Left ventricle myocardium inferior (tissue), 1 donor: Measurements from ENCODE around the gene SLC39A11. TPM values are rescaled to one million over a fixed set of nuclear protein-coding genes. Genes with fewer than 3 reads are reported as not detected.
"Not testable (repeated sequence)": the region's sequence is repeated elsewhere in the genome, so short reads cannot be mapped to it uniquely, and the experiment has no call there.

Experiments used
- DNase-seq: peaks from one replicate; pipeline ENCODE4 v3.0.0-alpha.2; 2020
- H3K27ac ChIP-seq: fragments of 200-600 bp; replicated peaks from 2 replicates; pipeline ENCODE4 v1.8.0; 2021
- H3K27me3 ChIP-seq: fragments of 200-600 bp; 2 replicates; pipeline ENCODE4 v1.8.0; 2021; ENCODE audit warnings: low read depth
- H3K36me3 ChIP-seq: fragments of 200-600 bp; 2 replicates; pipeline ENCODE4 v1.8.0; 2021
- H3K4me1 ChIP-seq: fragments of 200-600 bp; 2 replicates; pipeline ENCODE4 v1.8.0; 2021
- H3K4me3 ChIP-seq: fragments of 200-600 bp; 2 replicates; pipeline ENCODE4 v1.8.0; 2021; ENCODE audit warnings: mild to moderate bottlenecking, moderate library complexity
- H3K9me3 ChIP-seq: fragments of 200-600 bp; replicated peaks from 2 replicates; pipeline ENCODE4 v1.8.0; 2021
- CTCF ChIP-seq: fragments of 200-600 bp; IDR thresholded peaks from 2 replicates; pipeline ENCODE4 v1.8.0; 2021; ENCODE audit warnings: antibody characterized with exemption, mild to moderate bottlenecking, borderline replicate concordance
- intact Hi-C: fragments of 100-400 bp; cut with micrococcal nuclease; formaldehyde crosslinking; loops from one replicate; pipeline ENCODE4 v1.11.0; 2022
- total RNA-seq: library from RNA; stranded (reverse); fragmentation: NEBNext Ultra II Directional; extraction: Animal tissue kit (Norgen Biotek cat#: 25700); gene quantifications from one replicate; pipeline ENCODE4 v1.2.1, GENCODE V29; 2021
- donor health status: DM: no; HTN: yes; CAD: no; lungs with severe emphysema.

SLC39A11 gene
- total RNA-seq, 1 donor from 2014 or later = 6.4 TPM

DNA sequence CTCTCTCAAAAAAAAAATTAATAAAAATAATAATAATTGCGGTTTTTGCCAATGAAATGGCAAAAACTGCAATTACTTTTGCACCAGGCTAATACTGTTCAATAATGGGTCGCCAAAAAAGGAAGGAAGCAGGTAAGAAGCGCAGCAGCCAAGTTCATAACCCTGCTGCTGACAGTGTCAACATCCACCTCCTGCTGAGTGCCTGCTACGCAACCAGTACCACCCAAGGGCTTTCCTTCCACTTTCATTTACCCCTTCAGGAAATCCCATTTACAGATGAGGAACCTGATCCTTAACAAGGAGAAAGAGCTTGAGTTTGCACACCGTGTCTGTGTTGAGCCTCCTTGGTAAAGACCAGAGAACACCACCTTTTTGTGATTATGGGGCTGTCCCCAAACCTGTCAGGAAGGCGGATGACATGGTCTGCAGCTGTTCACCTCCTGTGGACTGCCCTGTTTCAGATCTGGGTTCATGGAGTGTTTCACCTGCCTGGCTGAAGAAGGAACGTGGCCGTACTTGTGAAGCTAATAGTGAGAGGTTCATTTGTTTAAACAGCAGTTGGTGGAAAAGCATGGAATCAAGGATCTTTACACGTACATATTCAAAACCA, 378.0 kb downstream of the SLC39A11 start:
- intact Hi-C loops = no loop called here
- Histone ChIP-seq H3K9me3 (peaks cover 20% of the 10 kb centered on the region), H3K27ac (no peak overlapping the region), H3K4me3 (no peak overlapping the region), H3K36me3 (no peaks in the 10 kb centered on the region), H3K4me1 (no peaks in the 10 kb centered on the region), H3K27me3 (no peaks in the 10 kb centered on the region)
- no peak for DNase-seq
- no peak for TF ChIP-seq CTCF

GRCh38 chr17:72713701-72714100, 378.8 kb downstream of the SLC39A11 start:
- H3K4me3 ChIP-seq = no peak overlapping the region
- H3K9me3 ChIP-seq = peaks cover 20% of the 10 kb centered on the region
- no peaks in the 10 kb centered on the region for H3K4me1 ChIP-seq
- no peaks in the 10 kb centered on the region for H3K36me3 ChIP-seq
- TF ChIP-seq CTCF = no peak
- intact Hi-C loops = no loop called here
- no peak overlapping the region for H3K27ac ChIP-seq
- H3K27me3 ChIP-seq = no peaks in the 10 kb centered on the region
- no peak for DNase-seq

- intact Hi-C loops = no loop called here
- peaks cover 8% of the 10 kb centered on the region for H3K36me3 ChIP-seq
- H3K4me3 ChIP-seq = no peak overlapping the region
- H3K9me3 ChIP-seq = peaks cover 29% of the 10 kb centered on the region
- no peak for DNase-seq
- no peak for TF ChIP-seq CTCF
- H3K27me3 ChIP-seq = no peaks in the 10 kb centered on the region
- H3K4me1 ChIP-seq = no peaks in the 10 kb centered on the region
- H3K27ac ChIP-seq = no peak overlapping the region
Measured at GRCh38 chr17:72711521-72712310, 380.8 kb downstream of the SLC39A11 start.

DNA sequence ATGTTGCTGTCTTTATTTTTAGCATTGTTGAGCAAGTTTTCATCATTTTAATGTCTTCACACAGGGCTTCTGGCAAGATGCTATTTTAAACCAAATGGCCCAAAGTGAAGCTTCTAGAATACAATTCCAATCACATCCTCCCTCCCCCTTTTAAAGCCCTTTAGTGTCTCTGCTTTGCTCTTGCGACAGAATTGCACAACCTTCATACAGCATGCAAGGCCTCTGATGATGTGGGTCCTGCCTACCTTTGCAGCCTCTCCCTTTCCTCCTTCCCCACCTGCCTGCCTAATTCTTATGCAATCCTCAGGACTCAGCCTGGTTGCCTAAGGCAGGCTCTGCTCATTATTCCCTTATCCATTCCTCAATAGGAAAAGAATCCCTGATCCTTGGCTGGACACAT, 381.7 kb downstream of the SLC39A11 start:
- intact Hi-C loops = no loop called here
- Histone ChIP-seq H3K27me3 (no peaks in the 10 kb centered on the region), H3K9me3 (peaks cover 29% of the 10 kb centered on the region), H3K4me1 (no peaks in the 10 kb centered on the region), H3K36me3 (peaks cover 8% of the 10 kb centered on the region), H3K27ac (no peak overlapping the region), H3K4me3 (no peak overlapping the region)
- no peak for TF ChIP-seq CTCF
- no peak for DNase-seq

- Histone ChIP-seq H3K4me3 (no peak overlapping the region), H3K36me3 (peaks cover 8% of the 10 kb centered on the region), H3K27me3 (no peaks in the 10 kb centered on the region), H3K4me1 (no peaks in the 10 kb centered on the region), H3K9me3 (peaks cover 29% of the 10 kb centered on the region), H3K27ac (no peak overlapping the region)
- intact Hi-C loops = no loop called here
- no peak for DNase-seq
- TF ChIP-seq CTCF = no peak
Measured at GRCh38 chr17:72710202-72710601, 382.3 kb downstream of the SLC39A11 start.

DNA sequence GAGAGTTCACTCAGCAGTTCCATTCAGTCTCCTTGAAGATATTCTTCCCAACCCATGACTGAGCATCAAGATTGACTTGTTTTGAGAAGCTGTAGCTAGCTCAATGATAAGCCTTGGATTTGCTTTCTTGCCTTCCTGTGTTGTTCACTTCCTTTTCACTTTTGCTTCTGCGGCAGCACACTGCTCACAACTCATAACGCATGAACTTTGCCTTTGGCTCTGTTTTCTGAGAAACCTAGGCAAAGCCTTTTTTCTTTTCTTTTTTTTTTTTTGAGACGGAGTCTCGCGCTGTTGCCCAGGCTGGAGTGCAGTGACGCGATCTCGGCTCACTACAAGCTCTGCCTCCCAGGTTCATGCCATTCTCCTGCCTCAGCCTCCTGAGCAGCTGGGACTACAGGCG, 383.8 kb downstream of the SLC39A11 start:
- intact Hi-C loops, H3K4me3 ChIP-seq, DNase-seq, H3K27ac ChIP-seq, H3K4me1 ChIP-seq, H3K27me3 ChIP-seq, H3K36me3 ChIP-seq: not testable (repeated sequence)
- peaks cover 29% of the 10 kb centered on the region for H3K9me3 ChIP-seq
